Measurements from ENCODE around the gene TMEM151A.

- TF ChIP-seq, protein P1, sequence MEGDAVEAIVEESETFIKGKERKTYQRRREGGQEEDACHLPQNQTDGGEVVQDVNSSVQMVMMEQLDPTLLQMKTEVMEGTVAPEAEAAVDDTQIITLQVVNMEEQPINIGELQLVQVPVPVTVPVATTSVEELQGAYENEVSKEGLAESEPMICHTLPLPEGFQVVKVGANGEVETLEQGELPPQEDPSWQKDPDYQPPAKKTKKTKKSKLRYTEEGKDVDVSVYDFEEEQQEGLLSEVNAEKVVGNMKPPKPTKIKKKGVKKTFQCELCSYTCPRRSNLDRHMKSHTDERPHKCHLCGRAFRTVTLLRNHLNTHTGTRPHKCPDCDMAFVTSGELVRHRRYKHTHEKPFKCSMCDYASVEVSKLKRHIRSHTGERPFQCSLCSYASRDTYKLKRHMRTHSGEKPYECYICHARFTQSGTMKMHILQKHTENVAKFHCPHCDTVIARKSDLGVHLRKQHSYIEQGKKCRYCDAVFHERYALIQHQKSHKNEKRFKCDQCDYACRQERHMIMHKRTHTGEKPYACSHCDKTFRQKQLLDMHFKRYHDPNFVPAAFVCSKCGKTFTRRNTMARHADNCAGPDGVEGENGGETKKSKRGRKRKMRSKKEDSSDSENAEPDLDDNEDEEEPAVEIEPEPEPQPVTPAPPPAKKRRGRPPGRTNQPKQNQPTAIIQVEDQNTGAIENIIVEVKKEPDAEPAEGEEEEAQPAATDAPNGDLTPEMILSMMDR (IDR thresholded peaks at IDR 0.05) = no peak
- TF ChIP-seq POLR2A (IDR thresholded peaks at IDR 0.05) = no peak
These were observed 45.6 kb downstream of the TMEM151A start for GRCh38 chr11:66337103-66337899.

Measured in Peyer's patch (tissue), 4 donors.